OCI-LY7 (cell line): Measurements from ENCODE around the gene MAP2K2.

Experiments used
- CTCF ChIP-seq: fragments of 200-600 bp; sonication (generic); conservative IDR thresholded peaks from 2 replicates; pipeline ENCODE4 v1.5.1; 2014; ENCODE audit warnings: mild to moderate bottlenecking, antibody characterized with exemption, low read length, moderate library complexity, mixed read lengths
- EZH2phosphoT487 ChIP-seq: fragments of 200-600 bp; sonication (generic); IDR thresholded peaks from 2 replicates; pipeline ENCODE4 v1.6.1; 2018; ENCODE audit warnings: low read depth, borderline replicate concordance, mild to moderate bottlenecking, mixed run types, antibody characterized with exemption, low read length, moderate library complexity, mixed read lengths

- TF ChIP-seq CTCF = no peak
- TF ChIP-seq EZH2phosphoT487 = no peak
Measured at GRCh38 chr19:4095488-4095844, 28.5 kb downstream of the MAP2K2 start.
